Panc1 (cell line): ENCODE measurements around the gene TMEM163. TPM values are rescaled to one million over a fixed set of nuclear protein-coding genes. Genes with fewer than 3 reads are reported as not detected.

Experiments
- ATAC-seq: fragments of 200-7000 bp; cut with Tn5 transposase; 2 replicates; pipeline ENCODE4 v1.9.1; 2020; ENCODE audit warnings: mild to moderate bottlenecking, moderate library complexity
- BruUV-seq: library from RNA; stranded (reverse); fragments of 400-500 nt; replicated peaks from 2 replicates; lab custom pipeline; 2021; lab: Mats Ljungman, UMichigan
- CTCF ChIA-PET: fragments of 300-600 bp; sonication (Branson Sonifier 250); formaldehyde crosslinking; loops from one replicate; lab custom pipeline; 2022; ENCODE audit warnings: antibody characterized with exemption; lab: Charles Lee
- POLR2A ChIA-PET: fragments of 300-600 bp; sonication (Branson Sonifier 250); formaldehyde crosslinking; loops from one replicate; lab custom pipeline; 2022; ENCODE audit warnings: antibody characterized with exemption; lab: Charles Lee
- DNase-seq: peaks from one replicate; pipeline ENCODE4 v3.0.0-alpha.2; 2010; ENCODE audit warnings: low read depth, low spot score
- H3K27ac ChIP-seq: 2 replicates; pipeline ENCODE4 v1.5.1; 2011; ENCODE audit warnings: mild to moderate bottlenecking, low read length, inconsistent platforms
- H3K27me3 ChIP-seq: fragments of 200-500 bp; sonication (Bioruptor generic); 2 replicates; pipeline ENCODE4 v1.6.0; 2014; ENCODE audit warnings: low read length, inconsistent platforms; ENCODE audit not compliant: control insufficient read depth, insufficient read depth
- H3K36me3 ChIP-seq: fragments of 200-500 bp; sonication (Bioruptor generic); 2 replicates; pipeline ENCODE4 v1.5.1; 2014; ENCODE audit warnings: inconsistent platforms, mild to moderate bottlenecking, low read length, moderate library complexity; ENCODE audit not compliant: control insufficient read depth, insufficient read depth
- H3K4me1 ChIP-seq: 2 replicates; pipeline ENCODE4 v1.5.1; 2011; ENCODE audit warnings: inconsistent platforms, mild to moderate bottlenecking, low read length, moderate library complexity; ENCODE audit not compliant: control insufficient read depth, insufficient read depth
- H3K4me3 ChIP-seq, 2 experiments: 2 replicates each; pipeline ENCODE4 v1.5.1; 2011 to 2012; ENCODE audit warnings: low read depth in 2 of 2, low read length in 2 of 2, mild to moderate bottlenecking in 2 of 2, inconsistent platforms in 1 of 2, moderate library complexity in 1 of 2
- H3K9me3 ChIP-seq: fragments of 200-500 bp; sonication (Bioruptor generic); 2 replicates; pipeline ENCODE4 v1.5.1; 2014; ENCODE audit warnings: low read depth, mild to moderate bottlenecking, inconsistent platforms, low read length, moderate library complexity; ENCODE audit not compliant: control insufficient read depth, insufficient read depth
- POLR2AphosphoS5 ChIP-seq: IDR thresholded peaks from 2 replicates; pipeline ENCODE4 v1.6.1; 2012; ENCODE audit warnings: mild to moderate bottlenecking, low read depth, low read length, moderate library complexity
- SIN3A ChIP-seq: IDR thresholded peaks from 2 replicates; pipeline ENCODE4 v1.6.1; 2012; ENCODE audit warnings: low read depth, mild to moderate bottlenecking, low read length, moderate library complexity, borderline replicate concordance; ENCODE audit not compliant: insufficient read depth
- TCF7L2 ChIP-seq: IDR thresholded peaks from 2 replicates; pipeline ENCODE4 v1.6.1; 2011; ENCODE audit warnings: mild to moderate bottlenecking, low read depth, low read length, inconsistent platforms
- in situ Hi-C: cut with HindIII; loops from 2 replicates; pipeline ENCODE4 v1.10.0; 2016; ENCODE audit warnings: low sequenced_read_pairs, low pct_unique_long_range_greater_than_20kb
- intact Hi-C: fragments of 100-400 bp; cut with micrococcal nuclease; formaldehyde crosslinking; loops from one replicate; pipeline ENCODE4 v1.10.0; 2022; ENCODE audit not compliant: unreplicated experiment
- total RNA-seq: library from RNA; stranded (reverse); gene quantifications from one replicate; pipeline ENCODE4 v1.2.1, GENCODE V29; 2021; ENCODE audit not compliant: unreplicated experiment
- TF ChIP-seq, protein P1 (sequence below), 2 experiments: IDR thresholded peaks; 2 replicates each; pipeline ENCODE4 v1.6.1; 2011 to 2012; ENCODE audit warnings: low read depth in 2 of 2, control low read depth in 1 of 2, low read length in 1 of 2, mild to moderate bottlenecking in 1 of 2, moderate library complexity in 1 of 2; ENCODE audit not compliant: insufficient read depth in 1 of 2
- TF ChIP-seq, protein P2 (sequence below): fragments of 450-650 bp; IDR thresholded peaks from 2 replicates; pipeline ENCODE4 v1.5.1; 2017; ENCODE audit warnings: mild to moderate bottlenecking

TMEM163 gene
- total RNA-seq, 1 experiment from 2014 or later, result not detected

GRCh38 chr2:134416637-134417036, 302.2 kb downstream of the TMEM163 start:
- Histone ChIP-seq H3K27me3 (no peaks in the 10 kb centered on the region), H3K4me1 (no peaks in the 10 kb centered on the region), H3K27ac (no peak overlapping the region), H3K9me3 (no peaks in the 10 kb centered on the region), H3K36me3 (no peaks in the 10 kb centered on the region), H3K4me3 (no peak overlapping the region)
- in situ Hi-C loops (no loop called here), intact Hi-C loops (loop anchor here (10.0 kb wide), 1 partner anchor 532 kb away; no protein-coding TSS in a partner anchor)
- TF ChIP-seq, protein P1, sequence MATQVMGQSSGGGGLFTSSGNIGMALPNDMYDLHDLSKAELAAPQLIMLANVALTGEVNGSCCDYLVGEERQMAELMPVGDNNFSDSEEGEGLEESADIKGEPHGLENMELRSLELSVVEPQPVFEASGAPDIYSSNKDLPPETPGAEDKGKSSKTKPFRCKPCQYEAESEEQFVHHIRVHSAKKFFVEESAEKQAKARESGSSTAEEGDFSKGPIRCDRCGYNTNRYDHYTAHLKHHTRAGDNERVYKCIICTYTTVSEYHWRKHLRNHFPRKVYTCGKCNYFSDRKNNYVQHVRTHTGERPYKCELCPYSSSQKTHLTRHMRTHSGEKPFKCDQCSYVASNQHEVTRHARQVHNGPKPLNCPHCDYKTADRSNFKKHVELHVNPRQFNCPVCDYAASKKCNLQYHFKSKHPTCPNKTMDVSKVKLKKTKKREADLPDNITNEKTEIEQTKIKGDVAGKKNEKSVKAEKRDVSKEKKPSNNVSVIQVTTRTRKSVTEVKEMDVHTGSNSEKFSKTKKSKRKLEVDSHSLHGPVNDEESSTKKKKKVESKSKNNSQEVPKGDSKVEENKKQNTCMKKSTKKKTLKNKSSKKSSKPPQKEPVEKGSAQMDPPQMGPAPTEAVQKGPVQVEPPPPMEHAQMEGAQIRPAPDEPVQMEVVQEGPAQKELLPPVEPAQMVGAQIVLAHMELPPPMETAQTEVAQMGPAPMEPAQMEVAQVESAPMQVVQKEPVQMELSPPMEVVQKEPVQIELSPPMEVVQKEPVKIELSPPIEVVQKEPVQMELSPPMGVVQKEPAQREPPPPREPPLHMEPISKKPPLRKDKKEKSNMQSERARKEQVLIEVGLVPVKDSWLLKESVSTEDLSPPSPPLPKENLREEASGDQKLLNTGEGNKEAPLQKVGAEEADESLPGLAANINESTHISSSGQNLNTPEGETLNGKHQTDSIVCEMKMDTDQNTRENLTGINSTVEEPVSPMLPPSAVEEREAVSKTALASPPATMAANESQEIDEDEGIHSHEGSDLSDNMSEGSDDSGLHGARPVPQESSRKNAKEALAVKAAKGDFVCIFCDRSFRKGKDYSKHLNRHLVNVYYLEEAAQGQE (IDR thresholded peaks at IDR 0.05; ENCODE audit: insufficient read depth in 1 of 2, low read depth in 2 of 2, low read length in 1 of 2), result no peak
- no peak for TF ChIP-seq POLR2AphosphoS5
- no peak for TF ChIP-seq TCF7L2
- TF ChIP-seq SIN3A, result no peak
- TF ChIP-seq, protein P2, sequence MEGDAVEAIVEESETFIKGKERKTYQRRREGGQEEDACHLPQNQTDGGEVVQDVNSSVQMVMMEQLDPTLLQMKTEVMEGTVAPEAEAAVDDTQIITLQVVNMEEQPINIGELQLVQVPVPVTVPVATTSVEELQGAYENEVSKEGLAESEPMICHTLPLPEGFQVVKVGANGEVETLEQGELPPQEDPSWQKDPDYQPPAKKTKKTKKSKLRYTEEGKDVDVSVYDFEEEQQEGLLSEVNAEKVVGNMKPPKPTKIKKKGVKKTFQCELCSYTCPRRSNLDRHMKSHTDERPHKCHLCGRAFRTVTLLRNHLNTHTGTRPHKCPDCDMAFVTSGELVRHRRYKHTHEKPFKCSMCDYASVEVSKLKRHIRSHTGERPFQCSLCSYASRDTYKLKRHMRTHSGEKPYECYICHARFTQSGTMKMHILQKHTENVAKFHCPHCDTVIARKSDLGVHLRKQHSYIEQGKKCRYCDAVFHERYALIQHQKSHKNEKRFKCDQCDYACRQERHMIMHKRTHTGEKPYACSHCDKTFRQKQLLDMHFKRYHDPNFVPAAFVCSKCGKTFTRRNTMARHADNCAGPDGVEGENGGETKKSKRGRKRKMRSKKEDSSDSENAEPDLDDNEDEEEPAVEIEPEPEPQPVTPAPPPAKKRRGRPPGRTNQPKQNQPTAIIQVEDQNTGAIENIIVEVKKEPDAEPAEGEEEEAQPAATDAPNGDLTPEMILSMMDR, result no peak
- POLR2A ChIA-PET, result no interaction called here
- no TSS peak for BruUV-seq
- CTCF ChIA-PET, result interaction anchor here (0.6 kb wide), 1 partner anchor 41 kb away, joined by 4 read pairs; no protein-coding TSS in a partner anchor
- ATAC-seq (no peak), DNase-seq (no peak)

DNA sequence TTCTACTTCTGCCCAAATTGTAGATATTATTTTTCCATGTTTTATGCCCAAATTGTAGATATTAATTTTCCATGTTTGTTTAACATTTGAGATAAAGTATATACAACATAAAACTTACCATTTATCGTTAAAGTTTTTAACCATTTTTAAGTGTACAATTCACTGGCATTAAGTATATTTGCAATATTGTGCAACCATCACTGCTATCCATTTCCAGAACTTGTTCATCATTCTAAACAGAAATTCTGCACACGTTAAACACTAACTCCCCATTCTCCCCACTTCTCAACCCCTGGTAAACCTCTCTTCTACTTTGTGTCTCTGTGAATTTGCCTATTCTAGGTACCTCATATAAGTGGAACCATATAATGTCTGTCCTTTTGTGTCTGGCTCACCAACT, 302.8 kb downstream of the TMEM163 start:
- ChIA-PET POLR2A (no interaction called here), CTCF (interaction anchor here (0.6 kb wide), 1 partner anchor 40 kb away, joined by 4 read pairs; no protein-coding TSS in a partner anchor)
- BruUV-seq, result no TSS peak
- H3K27ac ChIP-seq, result no peak overlapping the region
- H3K27me3 ChIP-seq, result no peaks in the 10 kb centered on the region
- DNase-seq (no peak), ATAC-seq (no peak)
- TF ChIP-seq, protein P2, result no peak
- TF ChIP-seq POLR2AphosphoS5, result no peak
- TF ChIP-seq TCF7L2, result no peak
- TF ChIP-seq, protein P1 (IDR thresholded peaks at IDR 0.05; ENCODE audit: insufficient read depth in 1 of 2, low read depth in 2 of 2, low read length in 1 of 2), result no peak
- no peak for TF ChIP-seq SIN3A
- in situ Hi-C loops (no loop called here), intact Hi-C loops (loop anchor here (10.0 kb wide), 1 partner anchor 531 kb away; no protein-coding TSS in a partner anchor)
- no peaks in the 10 kb centered on the region for H3K4me1 ChIP-seq
- H3K4me3 ChIP-seq, result no peak overlapping the region
- H3K36me3 ChIP-seq, result no peaks in the 10 kb centered on the region
- no peaks in the 10 kb centered on the region for H3K9me3 ChIP-seq
